Panc1 (cell line): ENCODE measurements around the gene IGFBP4. TPM values are rescaled to one million over a fixed set of nuclear protein-coding genes. Genes with fewer than 3 reads are reported as not detected.

Experiments
- ATAC-seq: fragments of 200-7000 bp; cut with Tn5 transposase; 2 replicates; pipeline ENCODE4 v1.9.1; 2020; ENCODE audit warnings: mild to moderate bottlenecking, moderate library complexity
- BruUV-seq: library from RNA; stranded (reverse); fragments of 400-500 nt; replicated peaks from 2 replicates; lab custom pipeline; 2021; lab: Mats Ljungman, UMichigan
- CTCF ChIA-PET: fragments of 300-600 bp; sonication (Branson Sonifier 250); formaldehyde crosslinking; loops from one replicate; lab custom pipeline; 2022; ENCODE audit warnings: antibody characterized with exemption; lab: Charles Lee
- POLR2A ChIA-PET: fragments of 300-600 bp; sonication (Branson Sonifier 250); formaldehyde crosslinking; loops from one replicate; lab custom pipeline; 2022; ENCODE audit warnings: antibody characterized with exemption; lab: Charles Lee
- DNase-seq: peaks from one replicate; pipeline ENCODE4 v3.0.0-alpha.2; 2010; ENCODE audit warnings: low read depth, low spot score
- H3K27ac ChIP-seq: 2 replicates; pipeline ENCODE4 v1.5.1; 2011; ENCODE audit warnings: mild to moderate bottlenecking, low read length, inconsistent platforms
- H3K27me3 ChIP-seq: fragments of 200-500 bp; sonication (Bioruptor generic); 2 replicates; pipeline ENCODE4 v1.6.0; 2014; ENCODE audit warnings: low read length, inconsistent platforms; ENCODE audit not compliant: control insufficient read depth, insufficient read depth
- H3K36me3 ChIP-seq: fragments of 200-500 bp; sonication (Bioruptor generic); 2 replicates; pipeline ENCODE4 v1.5.1; 2014; ENCODE audit warnings: inconsistent platforms, mild to moderate bottlenecking, low read length, moderate library complexity; ENCODE audit not compliant: control insufficient read depth, insufficient read depth
- H3K4me1 ChIP-seq: 2 replicates; pipeline ENCODE4 v1.5.1; 2011; ENCODE audit warnings: inconsistent platforms, mild to moderate bottlenecking, low read length, moderate library complexity; ENCODE audit not compliant: control insufficient read depth, insufficient read depth
- H3K4me3 ChIP-seq, 2 experiments: 2 replicates each; pipeline ENCODE4 v1.5.1; 2011 to 2012; ENCODE audit warnings: low read depth in 2 of 2, low read length in 2 of 2, mild to moderate bottlenecking in 2 of 2, inconsistent platforms in 1 of 2, moderate library complexity in 1 of 2
- H3K9me3 ChIP-seq: fragments of 200-500 bp; sonication (Bioruptor generic); 2 replicates; pipeline ENCODE4 v1.5.1; 2014; ENCODE audit warnings: low read depth, mild to moderate bottlenecking, inconsistent platforms, low read length, moderate library complexity; ENCODE audit not compliant: control insufficient read depth, insufficient read depth
- CTCF ChIP-seq: fragments of 450-650 bp; IDR thresholded peaks from 2 replicates; pipeline ENCODE4 v1.5.1; 2017; ENCODE audit warnings: mild to moderate bottlenecking
- POLR2AphosphoS5 ChIP-seq: IDR thresholded peaks from 2 replicates; pipeline ENCODE4 v1.6.1; 2012; ENCODE audit warnings: mild to moderate bottlenecking, low read depth, low read length, moderate library complexity
- REST ChIP-seq, 2 experiments: IDR thresholded peaks; 2 replicates each; pipeline ENCODE4 v1.6.1; 2011 to 2012; ENCODE audit warnings: low read depth in 2 of 2, control low read depth in 1 of 2, low read length in 1 of 2, mild to moderate bottlenecking in 1 of 2, moderate library complexity in 1 of 2; ENCODE audit not compliant: insufficient read depth in 1 of 2
- SIN3A ChIP-seq: IDR thresholded peaks from 2 replicates; pipeline ENCODE4 v1.6.1; 2012; ENCODE audit warnings: low read depth, mild to moderate bottlenecking, low read length, moderate library complexity, borderline replicate concordance; ENCODE audit not compliant: insufficient read depth
- TCF7L2 ChIP-seq: IDR thresholded peaks from 2 replicates; pipeline ENCODE4 v1.6.1; 2011; ENCODE audit warnings: mild to moderate bottlenecking, low read depth, low read length, inconsistent platforms
- in situ Hi-C: cut with HindIII; loops from 2 replicates; pipeline ENCODE4 v1.10.0; 2016; ENCODE audit warnings: low sequenced_read_pairs, low pct_unique_long_range_greater_than_20kb
- intact Hi-C: fragments of 100-400 bp; cut with micrococcal nuclease; formaldehyde crosslinking; loops from one replicate; pipeline ENCODE4 v1.10.0; 2022; ENCODE audit not compliant: unreplicated experiment
- total RNA-seq: library from RNA; stranded (reverse); gene quantifications from one replicate; pipeline ENCODE4 v1.2.1, GENCODE V29; 2021; ENCODE audit not compliant: unreplicated experiment

The IGFBP4 gene
- total RNA-seq, 1 experiment from 2014 or later, result 27.1 TPM

GRCh38 chr17:40464392-40464855 lies 21.2 kb downstream of the IGFBP4 start:
- Histone ChIP-seq H3K4me3 (no peak overlapping the region), H3K4me1 (no peaks in the 10 kb centered on the region), H3K9me3 (no peaks in the 10 kb centered on the region), H3K27me3 (no peaks in the 10 kb centered on the region), H3K36me3 (no peaks in the 10 kb centered on the region), H3K27ac (no peak overlapping the region)
- DNase-seq (no peak), ATAC-seq (no peak)
- ChIA-PET POLR2A (no interaction called here), CTCF (interaction anchor here (1.0 kb wide), 1 partner anchor 68 kb away, joined by 3 read pairs; no protein-coding TSS in a partner anchor)
- no peak for TF ChIP-seq TCF7L2
- no peak for TF ChIP-seq SIN3A
- no peak for TF ChIP-seq REST (IDR thresholded peaks at IDR 0.05; ENCODE audit: insufficient read depth in 1 of 2, low read depth in 2 of 2, low read length in 1 of 2)
- TF ChIP-seq CTCF, result no peak
- TF ChIP-seq POLR2AphosphoS5, result no peak
- in situ Hi-C loops, result no loop called here
- intact Hi-C loops, result no loop called here
- no TSS peak for BruUV-seq

- Histone ChIP-seq H3K36me3 (no peaks in the 10 kb centered on the region), H3K27me3 (no peaks in the 10 kb centered on the region), H3K9me3 (no peaks in the 10 kb centered on the region), H3K4me1 (no peaks in the 10 kb centered on the region), H3K4me3 (no peak overlapping the region), H3K27ac (no peak overlapping the region)
- in situ Hi-C loops, result no loop called here
- POLR2A ChIA-PET, result no interaction called here
- DNase-seq (no peak), ATAC-seq (no peak)
- TF ChIP-seq TCF7L2 (no peak), CTCF (no peak), POLR2AphosphoS5 (no peak), SIN3A (no peak), REST (IDR thresholded peaks at IDR 0.05; ENCODE audit: insufficient read depth in 1 of 2, low read depth in 2 of 2, low read length in 1 of 2) (no peak)
- BruUV-seq, result no TSS peak
- CTCF ChIA-PET, result interaction anchor here (0.6 to 1.3 kb wide), 2 partner anchors 9 to 66 kb away, joined by 3 to 7 read pairs; no protein-coding TSS in a partner anchor
- intact Hi-C loops, result no loop called here
Measured at GRCh38 chr17:40466298-40466971, 23.2 kb downstream of the IGFBP4 start.
